ENCODE data around the gene RPL32.
A peak's percentile ranks its signal among the peaks of the same experiment; 100 is the strongest.
"Not testable (repeated sequence)": the region's sequence is repeated elsewhere in the genome, so short reads cannot be mapped to it uniquely, and the experiment has no call there.

The RPL32 gene

DNA sequence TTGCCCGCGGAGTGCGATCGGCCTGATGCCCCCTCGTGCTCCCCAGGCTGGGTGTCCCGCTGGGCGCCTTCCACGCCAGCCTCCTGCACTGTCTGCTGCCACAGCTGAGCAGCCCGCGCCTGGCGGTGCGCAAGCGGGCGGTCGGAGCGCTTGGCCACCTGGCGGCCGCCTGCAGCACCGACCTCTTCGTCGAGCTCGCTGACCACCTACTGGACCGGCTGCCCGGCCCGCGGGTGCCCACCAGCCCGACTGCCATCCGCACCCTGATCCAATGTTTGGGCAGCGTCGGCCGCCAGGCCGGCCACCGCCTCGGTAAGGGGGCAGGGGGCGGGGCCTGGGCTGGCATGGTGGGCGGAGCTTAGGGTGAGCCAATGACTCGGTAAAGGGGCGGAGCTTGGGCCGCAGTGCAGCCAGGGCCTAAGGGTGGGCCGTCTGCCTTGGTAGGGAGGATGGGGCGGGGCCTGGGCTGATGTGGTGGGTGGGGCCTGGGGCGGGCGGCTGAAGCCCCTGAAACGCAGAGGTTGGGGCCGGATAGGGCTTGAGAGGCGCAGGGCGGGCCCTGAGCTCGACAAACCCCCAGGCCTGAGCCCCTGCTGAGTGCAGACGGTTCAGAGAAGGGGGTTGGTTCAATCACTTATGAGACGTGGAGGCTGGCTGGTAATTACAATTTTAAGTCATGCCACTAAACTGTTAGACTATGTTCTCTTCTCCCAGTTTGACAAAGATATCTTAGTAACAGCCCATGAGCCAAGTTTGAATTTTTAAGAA is 31.2 kb downstream of the RPL32 start:
- DNase-seq (ENCODE audit: low read depth in 1 of 2, low spot score in 1 of 2), result peak; percentile 88 to 92

DNA sequence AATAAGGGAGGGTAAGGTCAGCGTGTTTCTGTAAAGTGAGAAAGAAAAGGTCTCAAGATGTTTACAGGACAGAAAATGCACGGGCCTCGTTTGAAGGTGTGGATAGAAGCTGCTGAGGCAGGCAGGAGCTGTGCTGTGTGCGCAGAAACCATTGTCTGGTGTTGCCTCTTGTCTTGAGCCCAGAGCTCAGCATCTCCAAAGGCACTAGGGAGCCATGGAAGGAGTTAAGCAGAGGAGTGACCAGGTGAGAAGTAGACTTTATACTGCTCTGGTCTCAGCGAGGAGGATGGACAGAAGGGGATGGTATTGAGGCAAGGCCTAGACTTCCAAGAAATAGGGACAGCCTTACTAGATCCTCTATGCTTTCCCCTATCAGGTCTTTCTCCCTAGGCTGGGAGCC is 31.9 kb downstream of the RPL32 start:
- no peak for DNase-seq (ENCODE audit: low read depth in 1 of 2, low spot score in 1 of 2)

DNA sequence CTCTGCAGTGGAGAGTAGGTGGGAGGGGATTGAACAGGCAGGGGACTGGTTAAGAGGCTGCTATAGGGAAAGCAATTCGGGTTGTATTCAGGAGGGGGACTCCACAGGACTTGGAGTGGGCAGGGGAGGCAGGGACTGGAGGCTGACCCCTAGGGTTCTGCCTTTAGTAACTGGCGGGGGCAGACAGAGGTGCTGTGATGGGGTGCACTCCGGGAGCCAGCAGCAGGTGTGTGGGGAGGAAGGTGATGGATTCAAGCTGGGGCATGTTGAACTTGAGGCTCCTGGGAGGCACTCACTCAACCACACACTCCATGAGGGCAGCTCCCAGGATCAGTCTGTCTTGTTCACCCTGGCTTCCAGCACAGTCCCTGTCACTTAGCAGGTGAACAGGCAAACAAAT is 32.4 kb downstream of the RPL32 start:
- no peak for DNase-seq (ENCODE audit: low read depth in 1 of 2, low spot score in 1 of 2)

DNA sequence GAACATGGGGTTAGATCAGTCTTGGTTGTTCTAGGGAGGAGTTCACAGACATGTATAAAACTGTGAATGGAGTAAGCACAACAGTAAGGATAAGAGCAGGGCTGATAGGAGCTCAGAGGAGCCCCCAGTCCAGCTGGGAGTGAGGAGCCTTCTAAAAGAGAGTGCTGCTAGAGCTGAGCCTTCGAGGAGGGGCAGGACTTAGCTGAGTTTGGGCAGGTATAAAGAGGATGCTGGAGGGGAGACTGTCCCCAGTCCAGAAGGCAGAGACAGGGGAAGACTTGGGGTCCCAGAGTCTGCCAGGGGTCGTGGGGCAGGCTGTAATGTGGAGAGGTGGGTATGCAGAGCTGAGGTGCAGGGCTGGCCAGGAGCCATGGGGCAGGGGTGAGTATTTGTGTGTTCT is 32.8 kb downstream of the RPL32 start:
- DNase-seq (ENCODE audit: low read depth in 1 of 2, low spot score in 1 of 2), result no peak

DNA sequence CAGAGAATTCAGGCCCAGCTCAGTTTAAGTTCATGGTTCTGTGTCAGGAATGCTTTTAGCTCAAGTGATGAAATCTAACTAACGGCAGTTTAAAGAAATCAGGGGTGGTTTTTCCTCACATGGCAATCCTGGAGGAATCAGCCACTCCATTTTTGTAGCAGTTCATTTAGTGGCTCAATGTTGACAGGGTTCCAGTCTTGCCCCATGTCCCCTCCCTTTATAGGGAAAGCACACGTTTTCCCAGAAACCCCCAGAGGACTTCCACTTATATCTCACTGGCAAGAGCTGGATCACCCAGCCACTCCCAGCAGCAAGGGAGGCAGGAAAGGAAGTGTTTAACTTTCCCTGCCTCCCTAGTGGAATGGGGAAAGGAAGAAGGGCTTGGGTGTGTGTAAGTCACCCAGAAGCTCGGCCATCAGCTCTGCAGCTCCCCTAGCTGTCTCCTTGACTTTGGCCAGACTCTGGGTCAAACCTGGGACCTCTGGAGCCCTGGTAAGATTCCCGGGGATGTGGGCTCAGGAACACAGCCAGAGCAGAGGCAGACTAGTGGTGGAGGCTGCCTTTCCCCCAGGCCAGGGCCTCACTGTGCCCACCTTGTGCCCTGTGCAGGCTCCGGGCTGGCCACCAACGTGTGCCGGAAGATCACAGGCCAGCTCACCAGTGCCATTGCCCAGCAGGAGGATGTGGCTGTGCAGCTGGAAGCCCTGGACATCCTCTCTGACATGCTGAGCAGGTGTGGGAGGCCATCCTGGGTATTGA is 33.6 kb downstream of the RPL32 start:
- DNase-seq (ENCODE audit: low read depth in 1 of 2, low spot score in 1 of 2), result no peak

DNA sequence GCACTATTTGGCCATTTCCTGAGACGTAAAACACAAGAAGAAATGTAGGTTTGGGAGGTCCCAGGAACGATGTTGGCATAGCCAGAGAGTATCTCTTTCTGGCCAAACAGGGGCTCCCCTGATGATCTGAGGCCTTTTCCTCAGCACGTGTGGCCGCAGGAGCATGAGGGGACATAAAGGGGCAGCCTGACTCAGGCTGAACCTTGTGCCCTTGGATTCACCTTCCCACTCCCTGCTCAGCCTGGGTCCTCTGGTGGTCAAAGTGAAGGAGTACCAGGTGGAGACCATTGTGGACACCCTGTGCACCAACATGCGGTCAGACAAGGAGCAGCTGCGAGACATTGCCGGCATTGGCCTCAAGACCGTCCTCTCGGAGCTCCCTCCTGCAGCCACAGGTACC is 34.3 kb downstream of the RPL32 start:
- DNase-seq (ENCODE audit: low read depth in 1 of 2, low spot score in 1 of 2), result no peak

DNA sequence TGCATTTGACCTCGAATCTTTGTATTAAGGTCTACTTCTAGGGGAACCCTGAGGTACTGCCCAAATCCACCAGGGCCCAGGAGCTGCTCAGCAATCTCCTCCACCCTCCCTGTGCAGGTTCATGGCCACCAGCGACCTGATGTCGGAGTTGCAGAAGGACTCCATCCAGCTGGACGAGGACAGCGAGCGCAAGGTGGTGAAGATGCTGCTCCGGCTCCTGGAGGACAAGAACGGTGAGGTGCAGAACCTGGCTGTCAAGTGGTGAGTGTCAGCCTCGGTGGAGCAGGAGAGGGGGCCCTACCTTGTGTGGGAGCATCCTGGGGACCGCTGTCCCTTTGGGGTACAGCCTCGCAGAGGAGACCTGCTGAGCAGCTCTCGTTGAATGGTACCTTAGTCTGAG is 38.0 kb downstream of the RPL32 start:
- no peak for DNase-seq (ENCODE audit: low read depth in 1 of 2, low spot score in 1 of 2)

DNA sequence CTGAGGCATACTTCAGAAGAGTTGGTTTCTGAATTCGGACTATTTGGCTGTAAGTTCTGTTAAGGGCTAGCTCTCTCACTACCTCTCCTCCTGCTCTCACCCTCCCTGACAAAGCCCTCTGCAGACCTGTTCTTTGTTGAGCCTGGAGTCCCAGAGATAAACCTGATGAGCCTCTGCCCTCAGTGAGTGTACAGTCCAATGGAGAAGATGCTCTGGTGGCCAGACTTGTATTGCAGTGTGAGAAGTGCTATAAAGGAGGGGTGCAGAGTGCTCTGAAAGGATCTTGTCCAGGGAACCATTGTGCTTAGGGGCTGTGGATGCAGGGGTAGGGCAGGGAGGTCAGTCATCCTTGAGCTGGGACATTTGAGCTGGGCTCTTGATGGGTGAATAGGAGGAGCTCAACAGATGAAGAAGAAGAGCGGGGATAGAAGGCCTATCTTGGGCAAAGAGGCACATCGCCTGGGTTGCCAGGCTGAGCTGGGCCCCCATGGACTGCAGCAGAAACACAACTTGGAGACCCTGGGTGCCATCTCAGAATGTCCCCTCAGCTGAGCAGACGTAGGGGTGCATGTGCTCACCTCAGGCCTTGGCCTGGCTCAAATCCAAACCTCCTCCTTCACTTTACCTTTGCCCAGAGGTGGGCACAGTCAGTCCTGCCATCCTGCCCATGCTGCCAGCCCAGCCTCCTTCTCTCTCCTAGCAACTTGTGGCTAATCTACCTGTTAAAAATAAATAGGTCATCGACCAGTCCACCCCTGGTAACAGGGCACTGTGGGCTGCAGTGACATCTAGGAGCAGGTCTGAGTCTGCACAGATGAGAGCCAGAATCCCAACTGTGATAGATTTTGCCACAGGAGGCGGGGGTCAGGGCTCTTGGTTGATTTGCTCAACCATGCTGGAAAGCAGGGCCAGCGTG is 41.6 kb downstream of the RPL32 start:
- DNase-seq (ENCODE audit: low read depth in 1 of 2, low spot score in 1 of 2), result no peak

DNA sequence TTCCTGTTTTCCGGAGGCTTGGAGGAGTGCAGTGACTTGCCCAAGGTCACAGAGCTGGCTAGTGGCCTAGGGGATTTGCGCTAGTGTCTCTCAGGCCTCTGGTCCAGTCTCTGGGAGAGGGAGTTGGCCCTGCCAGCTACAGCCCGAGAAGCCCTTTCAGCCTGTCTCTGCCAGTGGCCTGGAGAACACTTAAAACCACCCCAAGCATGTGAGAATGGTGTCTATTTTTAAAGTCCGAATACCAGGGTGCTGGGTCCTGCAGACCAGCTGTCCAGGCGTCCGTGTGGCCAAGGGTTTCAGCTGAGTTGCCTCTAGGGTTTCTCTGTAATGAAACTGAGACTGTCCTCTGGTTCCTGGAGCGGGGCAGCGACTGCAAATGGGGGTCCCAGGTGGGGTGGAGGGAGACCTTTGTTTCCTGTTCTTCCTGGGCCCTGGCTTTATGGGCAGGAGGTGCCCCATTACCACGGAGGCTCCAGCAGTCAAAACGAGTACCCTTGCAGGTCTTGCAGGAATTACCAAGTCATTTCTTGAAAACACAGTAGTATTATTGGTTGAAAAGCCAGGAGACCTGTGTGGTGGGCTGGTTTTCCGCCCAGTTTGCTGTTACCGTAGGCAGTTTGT is 42.7 kb downstream of the RPL32 start:
- DNase-seq (ENCODE audit: low read depth in 1 of 2, low spot score in 1 of 2), result no peak

DNA sequence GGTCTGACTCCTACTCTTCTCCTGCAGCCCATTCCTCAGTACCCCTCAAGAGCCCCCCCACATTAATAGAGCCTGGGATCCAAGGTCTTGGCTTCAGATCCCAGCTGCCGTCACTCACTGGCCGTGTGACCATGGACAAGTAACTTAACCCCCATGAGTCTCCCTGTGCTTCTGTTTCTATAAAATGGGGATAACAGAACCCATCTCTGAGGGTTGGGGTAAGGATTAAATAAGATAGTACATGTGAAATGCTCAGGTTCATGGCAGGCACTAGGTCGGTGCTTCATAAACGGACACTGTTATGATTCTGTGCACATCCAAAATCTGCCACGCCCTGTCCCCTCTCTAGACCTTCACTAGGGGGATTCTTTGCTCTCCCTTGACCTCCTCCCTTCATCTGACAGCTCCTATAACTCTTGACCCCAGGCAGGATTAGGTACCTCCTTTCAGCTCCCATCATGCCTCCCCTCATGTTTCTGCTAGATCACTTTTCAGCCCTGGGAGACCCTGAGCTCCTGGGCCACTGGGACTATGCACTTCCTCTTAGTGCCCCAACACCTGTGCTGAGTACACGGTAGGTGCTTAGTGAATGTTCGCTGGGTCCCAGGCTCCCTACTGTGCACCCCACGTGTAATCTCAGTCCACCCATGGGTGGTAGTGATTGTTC is 43.3 kb downstream of the RPL32 start:
- DNase-seq (ENCODE audit: low read depth in 1 of 2, low spot score in 1 of 2), result no peak

DNA sequence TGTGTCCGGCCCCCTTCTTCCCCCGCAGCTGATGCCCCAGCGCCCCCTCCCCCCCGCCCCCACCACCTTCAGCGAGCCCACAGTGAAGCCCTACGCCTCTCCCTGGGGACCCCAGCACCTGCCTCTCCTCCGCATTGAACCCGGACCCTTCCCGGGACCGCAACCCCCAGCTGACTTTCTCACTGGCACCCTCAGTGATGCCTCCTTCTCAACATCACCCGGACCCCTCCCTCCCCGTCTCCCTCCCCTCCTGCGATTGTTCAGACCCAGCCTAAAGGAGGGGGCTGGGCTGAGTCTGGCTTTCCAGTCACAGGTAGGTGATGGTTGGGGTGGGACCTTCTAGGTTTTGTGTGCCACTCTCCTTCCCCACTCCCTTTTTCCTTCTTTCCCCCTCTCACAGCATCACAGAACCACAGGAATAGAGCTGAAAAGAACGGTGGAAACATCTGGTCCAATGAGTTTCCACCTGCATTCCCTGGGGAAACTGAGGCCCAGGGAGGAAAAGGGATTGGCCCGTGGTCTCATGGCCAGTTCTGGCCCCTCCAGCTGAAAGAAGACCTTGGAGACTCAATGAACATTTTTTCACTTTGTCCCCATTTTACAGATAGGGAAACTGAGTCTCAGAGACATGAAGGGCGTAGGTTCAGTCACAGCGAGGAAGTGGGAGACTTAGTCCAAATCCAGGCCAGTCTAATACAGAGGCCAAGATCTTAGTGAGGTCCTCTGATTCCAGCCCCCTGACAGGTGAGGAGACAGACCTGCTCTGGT is 44.1 kb downstream of the RPL32 start:
- no peak for DNase-seq (ENCODE audit: low read depth in 1 of 2, low spot score in 1 of 2)

DNA sequence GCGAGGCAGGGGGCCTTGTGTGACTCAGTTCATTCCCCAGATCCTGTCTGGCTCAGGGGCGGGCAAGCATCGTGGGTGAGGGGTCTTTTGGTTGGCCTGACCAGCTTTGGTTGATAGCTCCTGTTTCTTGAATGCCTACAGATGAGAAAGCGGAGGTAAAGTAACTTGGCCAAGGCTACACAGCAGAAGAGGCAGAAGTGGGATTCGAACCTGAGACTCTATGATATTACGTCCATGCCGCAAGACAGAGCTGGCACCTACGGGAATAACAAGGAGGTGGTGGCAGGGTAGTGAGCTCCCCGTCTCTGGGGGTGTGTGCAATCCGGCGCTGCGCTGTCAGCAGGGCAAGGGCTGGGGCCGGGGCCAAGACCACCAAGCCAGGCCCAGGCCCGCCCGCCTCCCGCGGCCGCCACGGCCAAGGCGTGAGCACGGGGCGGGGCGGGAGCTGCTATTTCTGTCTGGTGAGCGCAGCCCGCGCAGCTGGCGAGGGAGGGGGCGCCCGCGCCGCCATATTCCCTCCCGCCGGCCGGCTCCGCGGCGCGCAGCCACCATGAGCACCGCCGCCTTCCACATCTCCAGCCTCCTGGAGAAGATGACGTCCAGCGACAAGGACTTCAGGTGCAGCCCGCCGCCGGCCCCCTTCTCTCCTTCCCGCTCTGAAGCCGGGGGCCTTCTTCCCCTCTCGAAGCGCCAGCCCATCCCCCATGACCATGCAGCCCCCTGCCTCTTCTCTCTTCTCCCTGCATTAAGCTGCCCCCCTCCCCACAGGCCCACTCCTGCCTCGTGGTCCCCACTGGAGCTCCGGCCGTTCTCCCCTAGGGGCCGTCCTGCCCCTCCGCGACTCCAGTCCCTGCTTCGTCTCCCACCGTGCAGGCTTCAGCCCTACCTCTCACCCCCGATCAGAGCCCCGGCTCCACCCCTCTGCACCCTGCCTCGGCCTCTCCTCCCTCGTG is 44.9 kb downstream of the RPL32 start, which contains the start of gene CAND2:
CAND2 (plus strand) TSS at position 510 of the 953 bp plus-strand sequence; CDS start at position 551, 41 bp downstream.
- DNase-seq (ENCODE audit: low read depth in 1 of 2, low spot score in 1 of 2), result peak; percentile 4 to 13

DNA sequence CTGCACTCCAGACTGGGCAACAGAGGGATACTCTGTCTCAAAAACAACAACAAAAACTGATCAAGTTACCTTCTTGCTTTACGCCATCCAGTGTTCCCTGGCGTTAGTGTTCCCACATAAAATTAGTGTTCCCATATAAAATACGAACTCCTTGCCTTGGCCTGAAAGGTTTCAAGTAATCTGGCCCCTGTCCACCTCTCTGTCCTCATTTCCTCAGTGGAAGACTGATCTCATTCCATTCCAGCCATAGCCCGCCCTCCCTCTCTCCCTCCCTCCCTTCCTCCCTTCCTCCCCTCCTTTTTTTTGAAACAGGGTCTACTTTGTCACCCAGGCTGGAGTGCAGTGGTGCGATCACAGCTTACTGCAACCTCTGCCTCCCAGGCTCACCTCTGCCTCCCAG is 47.7 kb downstream of the RPL32 start:
- no peak for DNase-seq (ENCODE audit: low read depth in 1 of 2, low spot score in 1 of 2)

DNA sequence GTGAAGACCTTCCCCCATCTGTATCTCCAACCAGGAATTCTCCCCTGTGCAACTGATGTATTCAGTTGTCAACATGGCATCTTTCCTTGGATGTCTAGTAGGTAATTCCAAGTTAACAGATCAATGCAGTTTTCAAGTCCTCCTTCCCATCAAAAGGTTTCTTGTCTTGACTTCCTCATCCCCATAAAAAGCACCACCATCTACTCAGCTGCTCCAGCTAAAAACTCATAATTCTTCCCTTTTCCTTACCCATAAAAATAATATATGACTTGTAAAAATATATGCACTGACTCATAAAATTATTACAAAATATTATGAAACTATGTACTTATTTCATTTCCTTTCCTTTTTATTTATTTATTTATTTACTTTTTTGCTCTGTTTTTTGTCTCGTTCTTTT is 49.9 kb downstream of the RPL32 start:
- no peak for DNase-seq (ENCODE audit: low read depth in 1 of 2, low spot score in 1 of 2)

DNA sequence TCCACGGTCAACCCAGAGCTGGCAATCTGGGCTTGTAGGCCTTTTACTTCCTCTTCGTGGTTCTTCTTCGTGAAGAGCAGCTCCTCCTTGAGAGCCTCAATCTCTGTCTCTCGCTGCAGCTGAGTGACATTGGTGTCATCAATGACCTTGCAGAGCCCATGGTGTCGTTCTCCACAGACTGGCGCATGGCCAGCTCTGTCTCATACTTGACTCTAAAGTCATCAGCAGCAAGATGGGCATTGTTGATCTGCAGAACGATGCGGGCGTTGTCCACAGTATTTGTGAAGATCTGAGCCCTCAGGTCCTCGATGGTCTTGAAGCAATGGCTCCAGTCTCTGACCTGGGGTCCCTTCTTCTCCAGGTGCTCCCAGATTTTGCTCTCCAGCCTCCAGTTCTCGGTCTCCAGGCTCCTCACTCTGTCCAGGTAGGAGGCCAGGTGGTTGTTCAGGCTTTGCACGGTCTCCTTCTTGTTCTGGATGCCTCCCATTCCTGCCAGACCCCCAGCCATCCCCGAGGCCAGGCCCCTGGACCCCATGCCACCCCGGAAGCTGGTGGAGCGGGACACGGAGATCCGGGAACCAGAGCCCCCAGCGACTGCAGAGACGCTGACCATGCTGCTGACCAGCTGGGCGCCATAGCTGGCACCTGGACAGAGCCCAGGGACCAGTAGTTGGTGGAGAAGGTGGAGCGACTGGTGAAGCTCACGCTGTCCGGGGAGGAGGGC is 53.2 kb downstream of the RPL32 start:
- not testable (repeated sequence) for DNase-seq (ENCODE audit: low read depth in 1 of 2, low spot score in 1 of 2)

DNA sequence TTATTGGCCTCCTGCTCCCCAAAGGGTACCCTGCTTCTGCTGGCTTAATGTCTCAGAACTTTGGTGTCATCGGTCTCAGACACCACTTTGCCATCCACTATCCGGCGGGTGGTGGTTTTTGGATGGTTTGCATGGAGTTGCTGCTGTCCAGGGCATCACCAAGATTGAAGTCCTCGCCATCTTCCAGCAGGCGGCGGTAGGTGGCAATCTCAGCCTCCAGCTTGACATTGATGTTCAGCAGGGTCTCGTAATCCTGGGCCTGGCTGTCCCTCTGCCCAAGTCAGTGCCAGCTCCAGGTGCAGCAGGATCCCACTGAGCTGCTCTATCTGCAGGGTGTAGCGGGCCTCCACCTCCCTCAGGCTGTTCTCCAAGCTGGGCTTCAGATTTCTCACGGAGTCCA is 54.0 kb downstream of the RPL32 start:
- peak in 1 of 2 donors; percentile 24 for DNase-seq (ENCODE audit: low read depth in 1 of 2, low spot score in 1 of 2)

DNA sequence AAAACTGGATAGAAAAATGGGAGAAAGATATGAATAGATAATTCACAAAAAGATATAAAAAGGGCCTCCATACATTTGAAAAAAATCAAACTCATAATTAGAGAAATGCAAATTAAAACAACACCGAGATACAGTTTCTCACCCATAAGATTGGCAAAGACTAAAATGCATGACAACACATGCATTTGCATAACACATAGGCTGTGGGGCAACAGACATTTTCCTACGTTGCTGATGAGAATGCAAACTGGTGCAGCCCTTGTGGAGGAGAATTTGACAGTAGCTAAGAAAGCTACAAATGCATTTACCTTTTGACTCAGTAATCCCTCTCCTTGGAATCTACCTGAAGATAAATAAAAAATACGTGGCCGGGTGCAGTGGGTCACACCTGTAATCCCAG is 56.3 kb downstream of the RPL32 start:
- DNase-seq (ENCODE audit: low read depth in 1 of 2, low spot score in 1 of 2), result no peak
